Panc1 (cell line): ENCODE measurements around the gene MYO5B. TPM values are rescaled to one million over a fixed set of nuclear protein-coding genes. Genes with fewer than 3 reads are reported as not detected.

ENCODE experiments used
- ATAC-seq: fragments of 200-7000 bp; cut with Tn5 transposase; 2 replicates; pipeline ENCODE4 v1.9.1; 2020; ENCODE audit warnings: mild to moderate bottlenecking, moderate library complexity
- BruUV-seq: library from RNA; stranded (reverse); fragments of 400-500 nt; replicated peaks from 2 replicates; lab custom pipeline; 2021; lab: Mats Ljungman, UMichigan
- CTCF ChIA-PET: fragments of 300-600 bp; sonication (Branson Sonifier 250); formaldehyde crosslinking; loops from one replicate; lab custom pipeline; 2022; ENCODE audit warnings: antibody characterized with exemption; lab: Charles Lee
- POLR2A ChIA-PET: fragments of 300-600 bp; sonication (Branson Sonifier 250); formaldehyde crosslinking; loops from one replicate; lab custom pipeline; 2022; ENCODE audit warnings: antibody characterized with exemption; lab: Charles Lee
- DNase-seq: peaks from one replicate; pipeline ENCODE4 v3.0.0-alpha.2; 2010; ENCODE audit warnings: low read depth, low spot score
- H3K27ac ChIP-seq: 2 replicates; pipeline ENCODE4 v1.5.1; 2011; ENCODE audit warnings: mild to moderate bottlenecking, low read length, inconsistent platforms
- H3K27me3 ChIP-seq: fragments of 200-500 bp; sonication (Bioruptor generic); 2 replicates; pipeline ENCODE4 v1.6.0; 2014; ENCODE audit warnings: low read length, inconsistent platforms; ENCODE audit not compliant: control insufficient read depth, insufficient read depth
- H3K36me3 ChIP-seq: fragments of 200-500 bp; sonication (Bioruptor generic); 2 replicates; pipeline ENCODE4 v1.5.1; 2014; ENCODE audit warnings: inconsistent platforms, mild to moderate bottlenecking, low read length, moderate library complexity; ENCODE audit not compliant: control insufficient read depth, insufficient read depth
- H3K4me1 ChIP-seq: 2 replicates; pipeline ENCODE4 v1.5.1; 2011; ENCODE audit warnings: inconsistent platforms, mild to moderate bottlenecking, low read length, moderate library complexity; ENCODE audit not compliant: control insufficient read depth, insufficient read depth
- H3K4me3 ChIP-seq, 2 experiments: 2 replicates each; pipeline ENCODE4 v1.5.1; 2011 to 2012; ENCODE audit warnings: low read depth in 2 of 2, low read length in 2 of 2, mild to moderate bottlenecking in 2 of 2, inconsistent platforms in 1 of 2, moderate library complexity in 1 of 2
- H3K9me3 ChIP-seq: fragments of 200-500 bp; sonication (Bioruptor generic); 2 replicates; pipeline ENCODE4 v1.5.1; 2014; ENCODE audit warnings: low read depth, mild to moderate bottlenecking, inconsistent platforms, low read length, moderate library complexity; ENCODE audit not compliant: control insufficient read depth, insufficient read depth
- CTCF ChIP-seq: fragments of 450-650 bp; IDR thresholded peaks from 2 replicates; pipeline ENCODE4 v1.5.1; 2017; ENCODE audit warnings: mild to moderate bottlenecking
- POLR2AphosphoS5 ChIP-seq: IDR thresholded peaks from 2 replicates; pipeline ENCODE4 v1.6.1; 2012; ENCODE audit warnings: mild to moderate bottlenecking, low read depth, low read length, moderate library complexity
- SIN3A ChIP-seq: IDR thresholded peaks from 2 replicates; pipeline ENCODE4 v1.6.1; 2012; ENCODE audit warnings: low read depth, mild to moderate bottlenecking, low read length, moderate library complexity, borderline replicate concordance; ENCODE audit not compliant: insufficient read depth
- TCF7L2 ChIP-seq: IDR thresholded peaks from 2 replicates; pipeline ENCODE4 v1.6.1; 2011; ENCODE audit warnings: mild to moderate bottlenecking, low read depth, low read length, inconsistent platforms
- in situ Hi-C: cut with HindIII; loops from 2 replicates; pipeline ENCODE4 v1.10.0; 2016; ENCODE audit warnings: low sequenced_read_pairs, low pct_unique_long_range_greater_than_20kb
- intact Hi-C: fragments of 100-400 bp; cut with micrococcal nuclease; formaldehyde crosslinking; loops from one replicate; pipeline ENCODE4 v1.10.0; 2022; ENCODE audit not compliant: unreplicated experiment
- total RNA-seq: library from RNA; stranded (reverse); gene quantifications from one replicate; pipeline ENCODE4 v1.2.1, GENCODE V29; 2021; ENCODE audit not compliant: unreplicated experiment
- TF ChIP-seq, protein P1 (sequence below), 2 experiments: IDR thresholded peaks; 2 replicates each; pipeline ENCODE4 v1.6.1; 2011 to 2012; ENCODE audit warnings: low read depth in 2 of 2, control low read depth in 1 of 2, low read length in 1 of 2, mild to moderate bottlenecking in 1 of 2, moderate library complexity in 1 of 2; ENCODE audit not compliant: insufficient read depth in 1 of 2

Gene MYO5B
- total RNA-seq, 1 experiment from 2014 or later: 0.31 TPM

DNA sequence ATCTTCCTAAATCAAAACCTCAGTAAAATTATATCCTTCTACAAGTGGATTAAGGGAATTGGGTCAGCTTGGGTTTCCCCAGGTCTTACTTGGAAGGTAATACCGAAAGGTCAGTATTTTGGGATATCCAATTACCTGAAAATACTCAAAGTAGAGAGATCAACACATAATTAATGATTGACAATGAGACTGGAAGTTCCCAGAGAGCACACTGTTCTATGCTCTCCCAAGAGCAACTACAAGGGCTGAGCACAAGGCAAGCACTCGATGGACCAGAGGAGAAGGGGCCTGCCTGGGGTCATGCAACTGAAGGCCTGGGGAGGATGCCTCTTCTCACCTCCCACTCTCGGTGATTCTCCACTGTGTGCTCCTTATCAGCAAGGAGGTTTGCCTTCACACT, 222.4 kb downstream of the MYO5B start:
- in situ Hi-C loops (no loop called here), intact Hi-C loops (no loop called here)
- ChIA-PET POLR2A (no interaction called here), CTCF (no interaction called here)
- DNase-seq (no peak), ATAC-seq (no peak)
- no peaks in the 10 kb centered on the region for H3K9me3 ChIP-seq
- H3K27me3 ChIP-seq: no peaks in the 10 kb centered on the region; the same call in 1 of the 2 replicates
- no peaks in the 10 kb centered on the region for H3K36me3 ChIP-seq
- H3K27ac ChIP-seq: no peak overlapping the region
- BruUV-seq: no TSS peak
- no peak overlapping the region for H3K4me3 ChIP-seq
- no peaks in the 10 kb centered on the region for H3K4me1 ChIP-seq
- TF ChIP-seq TCF7L2: no peak
- no peak for TF ChIP-seq CTCF
- TF ChIP-seq POLR2AphosphoS5: no peak
- TF ChIP-seq SIN3A: no peak
- TF ChIP-seq, protein P1, sequence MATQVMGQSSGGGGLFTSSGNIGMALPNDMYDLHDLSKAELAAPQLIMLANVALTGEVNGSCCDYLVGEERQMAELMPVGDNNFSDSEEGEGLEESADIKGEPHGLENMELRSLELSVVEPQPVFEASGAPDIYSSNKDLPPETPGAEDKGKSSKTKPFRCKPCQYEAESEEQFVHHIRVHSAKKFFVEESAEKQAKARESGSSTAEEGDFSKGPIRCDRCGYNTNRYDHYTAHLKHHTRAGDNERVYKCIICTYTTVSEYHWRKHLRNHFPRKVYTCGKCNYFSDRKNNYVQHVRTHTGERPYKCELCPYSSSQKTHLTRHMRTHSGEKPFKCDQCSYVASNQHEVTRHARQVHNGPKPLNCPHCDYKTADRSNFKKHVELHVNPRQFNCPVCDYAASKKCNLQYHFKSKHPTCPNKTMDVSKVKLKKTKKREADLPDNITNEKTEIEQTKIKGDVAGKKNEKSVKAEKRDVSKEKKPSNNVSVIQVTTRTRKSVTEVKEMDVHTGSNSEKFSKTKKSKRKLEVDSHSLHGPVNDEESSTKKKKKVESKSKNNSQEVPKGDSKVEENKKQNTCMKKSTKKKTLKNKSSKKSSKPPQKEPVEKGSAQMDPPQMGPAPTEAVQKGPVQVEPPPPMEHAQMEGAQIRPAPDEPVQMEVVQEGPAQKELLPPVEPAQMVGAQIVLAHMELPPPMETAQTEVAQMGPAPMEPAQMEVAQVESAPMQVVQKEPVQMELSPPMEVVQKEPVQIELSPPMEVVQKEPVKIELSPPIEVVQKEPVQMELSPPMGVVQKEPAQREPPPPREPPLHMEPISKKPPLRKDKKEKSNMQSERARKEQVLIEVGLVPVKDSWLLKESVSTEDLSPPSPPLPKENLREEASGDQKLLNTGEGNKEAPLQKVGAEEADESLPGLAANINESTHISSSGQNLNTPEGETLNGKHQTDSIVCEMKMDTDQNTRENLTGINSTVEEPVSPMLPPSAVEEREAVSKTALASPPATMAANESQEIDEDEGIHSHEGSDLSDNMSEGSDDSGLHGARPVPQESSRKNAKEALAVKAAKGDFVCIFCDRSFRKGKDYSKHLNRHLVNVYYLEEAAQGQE (IDR thresholded peaks at IDR 0.05; ENCODE audit: insufficient read depth in 1 of 2, low read depth in 2 of 2, low read length in 1 of 2): no peak

GRCh38 chr18:49971462-49971861, 223.5 kb downstream of the MYO5B start:
- Histone ChIP-seq H3K27me3 (no peaks in the 10 kb centered on the region; the same call in 1 of the 2 replicates), H3K4me3 (no peak overlapping the region), H3K36me3 (no peaks in the 10 kb centered on the region), H3K4me1 (no peaks in the 10 kb centered on the region), H3K27ac (no peak overlapping the region), H3K9me3 (no peaks in the 10 kb centered on the region)
- DNase-seq (no peak), ATAC-seq (no peak)
- POLR2A ChIA-PET: no interaction called here
- CTCF ChIA-PET: no interaction called here
- intact Hi-C loops: no loop called here
- no TSS peak for BruUV-seq
- in situ Hi-C loops: no loop called here
- TF ChIP-seq POLR2AphosphoS5 (no peak), CTCF (no peak), SIN3A (no peak), TCF7L2 (no peak)
- TF ChIP-seq, protein P1 (IDR thresholded peaks at IDR 0.05; ENCODE audit: insufficient read depth in 1 of 2, low read depth in 2 of 2, low read length in 1 of 2): no peak
